HT1080 (cell line): ENCODE data around the gene CTXN3. TPM values are rescaled to one million over a fixed set of nuclear protein-coding genes. Genes with fewer than 3 reads are reported as not detected.
"Not testable (repeated sequence)": the region's sequence is repeated elsewhere in the genome, so short reads cannot be mapped to it uniquely, and the experiment has no call there.

Experiments
- DNase-seq: peaks from one replicate; pipeline ENCODE4 v3.0.0-alpha.2; 2015; ENCODE audit warnings: low read depth
- total RNA-seq: library from RNA; depleted of rRNA; stranded (reverse); fragments of >200 nt; shearing (Covaris generic); gene quantifications from 2 replicates; pipeline ENCODE4 v1.2.3, GENCODE V29; 2014

The CTXN3 gene
- total RNA-seq, 1 experiment from 2014 or later, result not detected

- DNase-seq, result peak; percentile 60
Measured at GRCh38 chr5:127650649-127651048, 1.8 kb downstream of the CTXN3 start.

GRCh38 chr5:127652952-127653611 is 4.2 kb downstream of the CTXN3 start:
- DNase-seq, result no peak

GRCh38 chr5:127656825-127657224 is 7.9 kb downstream of the CTXN3 start:
- DNase-seq, result no peak

GRCh38 chr5:127660047-127660733 is 11.3 kb downstream of the CTXN3 start:
- DNase-seq, result no peak

GRCh38 chr5:127664093-127664492 is 15.2 kb downstream of the CTXN3 start:
- DNase-seq, result no peak

GRCh38 chr5:127665641-127666040 is 16.8 kb downstream of the CTXN3 start:
- DNase-seq, result no peak

- DNase-seq, result no peak
Measured at GRCh38 chr5:127666043-127666716, 17.3 kb downstream of the CTXN3 start.

- no peak for DNase-seq
Measured at GRCh38 chr5:127667926-127668325, 19.0 kb downstream of the CTXN3 start.

- no peak for DNase-seq
Measured at GRCh38 chr5:127671218-127671617, 22.3 kb downstream of the CTXN3 start.

- no peak for DNase-seq
Measured at GRCh38 chr5:127673117-127673800, 24.4 kb downstream of the CTXN3 start.

- DNase-seq, result not testable (repeated sequence)
Measured at GRCh38 chr5:127676951-127677350, 28.1 kb downstream of the CTXN3 start.

GRCh38 chr5:127679691-127680330 is 30.9 kb downstream of the CTXN3 start:
- not testable (repeated sequence) for DNase-seq

- DNase-seq, result no peak
Measured at GRCh38 chr5:127680595-127680994, 31.7 kb downstream of the CTXN3 start.

- DNase-seq, result no peak
Measured at GRCh38 chr5:127683008-127683407, 34.1 kb downstream of the CTXN3 start.

- DNase-seq, result no peak
Measured at GRCh38 chr5:127684726-127685467, 36.0 kb downstream of the CTXN3 start.

GRCh38 chr5:127685662-127686061 is 36.8 kb downstream of the CTXN3 start:
- no peak for DNase-seq

- DNase-seq, result no peak
Measured at GRCh38 chr5:127686424-127686823, 37.5 kb downstream of the CTXN3 start.

GRCh38 chr5:127694518-127695171 is 45.8 kb downstream of the CTXN3 start:
- DNase-seq, result no peak

- DNase-seq, result no peak
Measured at GRCh38 chr5:127695346-127695745, 46.5 kb downstream of the CTXN3 start.

- DNase-seq, result peak; percentile 36
Measured at GRCh38 chr5:127696683-127697082, 47.8 kb downstream of the CTXN3 start.
